ENCODE data around the gene MAP2K1. TPM values are rescaled to one million over a fixed set of nuclear protein-coding genes. Genes with fewer than 3 reads are reported as not detected.

MAP2K1 gene
- polyA plus RNA-seq, 6 donors from 2014 or later = 40.0 to 45.8 (median 42.5) TPM

DNA sequence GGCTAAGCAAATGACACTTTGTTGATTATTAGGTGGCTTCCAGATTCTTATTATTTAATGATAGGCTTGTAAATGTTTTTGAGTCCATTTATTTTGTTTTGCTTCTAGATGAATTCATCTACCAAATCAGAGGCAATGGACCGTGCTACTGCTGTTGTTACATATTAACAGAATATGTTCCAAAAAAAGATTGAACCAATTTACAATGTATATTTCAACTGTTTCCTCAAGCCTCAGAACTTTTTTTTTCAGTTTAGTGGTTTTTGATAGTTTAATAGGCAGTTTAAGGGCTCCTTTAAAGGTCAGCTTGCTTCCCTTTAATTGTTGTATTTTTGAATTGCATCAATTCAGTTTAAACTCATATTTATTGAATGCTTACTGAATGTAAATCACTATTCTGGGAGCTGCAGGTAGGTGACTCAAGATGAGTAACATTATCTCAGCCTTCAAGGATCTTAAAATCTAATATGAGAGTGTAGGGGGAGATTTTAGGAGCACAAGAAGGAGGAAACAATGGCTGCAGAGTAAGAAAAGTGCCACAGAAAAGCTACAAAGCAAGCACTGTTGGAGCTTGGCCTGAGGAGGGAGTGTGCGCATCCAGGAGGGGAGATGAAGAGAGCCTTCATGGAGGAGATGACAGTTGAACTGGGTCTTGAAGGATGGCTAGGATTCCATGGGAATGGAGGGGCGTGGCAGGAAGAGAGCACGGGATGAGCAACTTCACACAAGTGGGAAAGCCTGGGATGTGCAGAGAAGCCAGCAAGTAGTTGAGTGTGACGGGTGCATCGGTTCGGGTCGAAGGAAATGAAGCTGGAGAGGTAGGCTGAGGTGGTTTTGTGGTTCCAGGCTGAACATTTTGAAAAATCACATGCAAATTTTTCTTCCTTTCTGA, 14.7 kb downstream of the MAP2K1 start:
- no peaks in the 10 kb centered on the region for H3K27me3 Mint-ChIP-seq
- H3K4me1 Mint-ChIP-seq = peaks cover 46 to 66% (median 52%) of the 10 kb centered on the region in 3 donors
- peak in 1 of 2 donors; percentile 51 for ATAC-seq (ENCODE audit: low read depth in 2 of 2)
- DNase-seq = no peak
- no peaks in the 10 kb centered on the region for H3K9me3 Mint-ChIP-seq
- peak overlapping the region in 7 of 8 donors; percentile 45 to 92 (median 68) for H3K4me3 Mint-ChIP-seq
- peak overlapping the region in 4 of 6 donors; percentile 2 to 63 (median 32) for H3K27ac Mint-ChIP-seq
- H3K36me3 Mint-ChIP-seq = peaks cover 4 to 6% of the 10 kb centered on the region in 2 donors

DNA sequence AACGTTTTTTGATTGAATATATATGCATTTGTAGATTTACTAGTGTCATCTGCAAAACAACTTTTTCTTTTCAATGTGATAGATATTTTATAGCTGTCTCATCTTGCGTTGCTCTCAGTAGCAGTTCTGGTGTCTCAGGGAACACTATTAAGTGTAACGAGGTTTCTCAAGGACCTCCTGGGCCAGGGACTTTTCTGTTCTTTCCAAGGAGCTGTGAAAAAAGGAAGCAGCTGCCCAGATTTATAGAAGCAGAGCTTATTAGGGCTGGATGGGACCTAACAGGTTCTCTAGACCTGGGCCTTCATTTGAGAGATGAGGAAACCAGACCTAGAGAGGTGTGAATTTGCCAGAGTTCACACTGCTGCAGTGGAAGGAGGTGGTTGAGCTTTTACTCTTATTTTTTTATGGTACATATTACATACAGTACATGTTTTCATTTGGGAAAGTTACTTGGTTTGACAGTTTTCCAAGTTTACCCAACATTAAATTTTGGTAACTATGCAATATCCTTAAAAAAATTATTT, 16.1 kb downstream of the MAP2K1 start:
- Mint-ChIP-seq H3K4me3 (peak overlapping the region in 1 of 8 donors; percentile 35), H3K27me3 (no peaks in the 10 kb centered on the region), H3K4me1 (peaks cover 47 to 75% (median 61%) of the 10 kb centered on the region in 3 donors), H3K36me3 (peaks cover under 1 to 6% of the 10 kb centered on the region in 2 donors), H3K27ac (peak overlapping the region in 3 of 6 donors; percentile 19 to 43 (median 38)), H3K9me3 (no peaks in the 10 kb centered on the region)
- ATAC-seq (ENCODE audit: low read depth in 2 of 2) = no peak
- no peak for DNase-seq

DNA sequence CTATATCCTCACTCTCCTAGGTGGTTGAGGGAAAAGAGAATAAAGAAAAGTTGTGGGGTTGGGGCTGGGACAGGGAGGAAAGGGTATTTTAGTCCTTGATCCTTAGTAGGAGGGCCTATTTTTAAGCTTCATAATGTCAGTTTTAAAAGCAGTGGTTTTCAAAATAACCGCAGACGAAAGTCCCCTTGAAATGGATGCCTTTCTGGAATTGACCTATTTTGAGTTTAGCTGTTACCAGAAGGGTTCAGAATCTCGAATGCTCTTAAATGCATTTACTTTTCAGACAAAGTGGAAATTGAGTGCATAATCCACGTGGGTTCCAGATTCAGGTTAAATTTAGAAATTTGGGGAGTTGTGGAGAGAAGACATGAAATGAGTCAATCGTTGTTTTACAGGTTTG, 16.6 kb downstream of the MAP2K1 start:
- H3K4me3 Mint-ChIP-seq = no peak overlapping the region
- peaks cover under 1 to 4% of the 10 kb centered on the region in 2 donors for H3K36me3 Mint-ChIP-seq
- ATAC-seq (ENCODE audit: low read depth in 2 of 2) (no peak), DNase-seq (no peak)
- no peaks in the 10 kb centered on the region for H3K9me3 Mint-ChIP-seq
- peak overlapping the region in 1 of 6 donors; percentile 43 for H3K27ac Mint-ChIP-seq
- no peaks in the 10 kb centered on the region for H3K27me3 Mint-ChIP-seq
- peaks cover 47 to 75% (median 62%) of the 10 kb centered on the region in 3 donors for H3K4me1 Mint-ChIP-seq

DNA sequence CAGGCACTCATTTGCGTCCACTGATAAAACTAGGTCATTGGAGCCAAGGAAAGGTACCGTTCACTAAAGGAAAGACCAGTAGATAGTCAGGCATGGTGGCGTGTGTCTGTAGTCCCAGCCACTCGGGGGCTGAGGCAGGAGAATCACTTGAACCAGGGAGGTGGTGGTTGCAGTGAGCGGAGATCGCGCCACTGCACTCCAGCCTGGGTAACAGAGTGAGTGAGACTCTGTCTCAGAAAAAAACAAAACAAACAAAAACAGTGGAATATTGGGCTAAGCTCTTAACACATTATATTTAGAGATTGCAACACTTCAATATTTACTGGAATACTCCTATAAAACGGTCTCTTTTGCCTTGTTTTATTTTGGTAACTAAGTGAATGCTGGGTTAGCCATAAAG, 17.4 kb downstream of the MAP2K1 start:
- peak overlapping the region in 6 of 8 donors; percentile 1 to 77 (median 62) for H3K4me3 Mint-ChIP-seq
- H3K27me3 Mint-ChIP-seq = no peaks in the 10 kb centered on the region
- peak overlapping the region in 2 of 6 donors; percentile 10 to 46 for H3K27ac Mint-ChIP-seq
- H3K4me1 Mint-ChIP-seq = peaks cover 54 to 82% (median 68%) of the 10 kb centered on the region in 3 donors
- ATAC-seq (ENCODE audit: low read depth in 2 of 2) = no peak
- no peaks in the 10 kb centered on the region for H3K9me3 Mint-ChIP-seq
- DNase-seq = no peak
- peaks cover 0 to 4% of the 10 kb centered on the region in 2 donors for H3K36me3 Mint-ChIP-seq

DNA sequence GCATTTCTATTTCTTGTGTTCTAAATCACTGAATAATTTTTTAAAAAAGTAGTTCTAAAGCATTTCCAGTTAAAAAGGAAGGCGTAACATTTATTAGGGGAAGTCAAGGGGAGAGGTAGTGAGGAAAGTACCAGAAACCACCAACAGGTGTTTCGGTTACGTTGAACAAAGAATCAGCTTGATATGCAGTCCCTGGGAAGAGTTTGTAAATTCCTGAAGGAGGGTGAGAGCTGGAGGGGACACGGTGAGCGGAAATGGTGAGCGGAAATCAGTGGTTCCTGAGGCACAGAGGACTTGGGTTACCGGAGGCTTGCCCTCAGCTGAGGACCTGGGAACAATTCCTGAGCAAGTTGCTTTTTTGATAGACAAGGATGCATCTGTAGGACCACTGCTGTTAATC, 17.8 kb downstream of the MAP2K1 start:
- Mint-ChIP-seq H3K9me3 (no peaks in the 10 kb centered on the region), H3K27ac (peak overlapping the region in 4 of 6 donors; percentile 5 to 49 (median 28)), H3K4me1 (peaks cover 59 to 86% (median 72%) of the 10 kb centered on the region in 3 donors), H3K27me3 (no peaks in the 10 kb centered on the region), H3K36me3 (peaks cover 0 to 4% of the 10 kb centered on the region in 2 donors), H3K4me3 (peak overlapping the region; percentile 1 to 77 (median 60))
- ATAC-seq (ENCODE audit: low read depth in 2 of 2) (peak; percentile 44 to 53), DNase-seq (no peak)

DNA sequence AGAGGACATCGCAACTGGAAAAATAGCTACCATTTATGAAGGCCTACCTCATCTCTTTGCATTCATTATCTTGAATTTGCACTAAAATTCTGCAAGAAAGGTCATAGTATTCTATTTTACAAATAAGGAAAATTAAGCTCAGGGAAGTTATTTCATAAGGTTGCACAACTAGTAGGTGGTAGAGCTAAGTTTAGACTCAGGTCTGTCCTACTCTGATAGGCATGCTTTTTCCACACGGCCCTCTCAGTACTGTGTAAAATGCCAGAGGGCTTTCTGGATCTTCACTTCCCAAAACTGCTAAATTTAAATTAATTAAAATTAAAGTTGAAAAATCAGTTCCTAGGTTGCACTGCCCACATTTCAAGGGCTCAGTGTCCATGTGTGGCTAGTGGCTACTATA, 18.3 kb downstream of the MAP2K1 start:
- ATAC-seq (ENCODE audit: low read depth in 2 of 2) = no peak
- Mint-ChIP-seq H3K4me1 (peaks cover 63 to 90% (median 76%) of the 10 kb centered on the region in 3 donors), H3K4me3 (peak overlapping the region in 5 of 8 donors; percentile 45 to 77 (median 61)), H3K27ac (peak overlapping the region in 1 of 6 donors; percentile 46), H3K9me3 (no peaks in the 10 kb centered on the region), H3K27me3 (no peaks in the 10 kb centered on the region), H3K36me3 (peaks cover 0 to 6% of the 10 kb centered on the region in 2 donors)
- no peak for DNase-seq

DNA sequence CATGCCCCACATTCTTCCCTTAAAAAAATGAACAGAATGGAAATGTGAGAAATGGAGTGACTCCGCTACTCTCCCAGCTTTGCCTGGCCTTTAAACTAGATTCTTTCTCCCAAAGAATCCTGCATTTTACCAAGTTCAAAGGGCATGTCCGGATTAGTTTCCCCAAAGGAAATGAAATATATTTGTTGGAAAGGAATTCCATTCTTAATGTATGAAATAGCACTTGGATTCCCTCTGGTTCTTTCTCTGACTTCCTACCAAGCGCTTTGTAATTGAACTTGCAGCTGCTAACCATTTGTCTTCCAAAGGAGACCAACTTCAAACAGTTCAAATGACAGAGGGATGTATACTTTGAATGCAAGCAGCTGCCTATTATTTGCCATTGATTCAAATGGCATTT, 18.9 kb downstream of the MAP2K1 start:
- H3K9me3 Mint-ChIP-seq = no peaks in the 10 kb centered on the region
- no peak overlapping the region for H3K27ac Mint-ChIP-seq
- no peak for ATAC-seq (ENCODE audit: low read depth in 2 of 2)

DNA sequence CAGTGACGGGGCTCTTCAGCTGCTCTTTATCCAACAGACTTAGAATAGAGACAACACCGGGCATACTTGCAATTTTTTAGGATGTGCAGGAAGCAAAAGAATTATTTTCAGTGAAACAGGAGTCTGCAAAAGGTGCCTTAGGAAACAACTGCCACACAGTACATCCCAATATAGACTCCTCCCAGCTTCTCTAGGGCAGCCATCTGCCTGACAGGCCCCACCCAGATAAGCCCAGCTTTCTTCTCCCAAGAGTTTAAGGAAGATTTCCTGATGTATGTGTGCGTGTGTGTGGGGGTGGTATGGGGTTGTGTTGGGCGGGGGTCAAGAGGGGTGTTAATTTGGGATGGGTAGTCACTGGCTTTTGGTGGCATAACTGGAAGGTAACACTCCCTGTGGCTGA, 21.5 kb downstream of the MAP2K1 start:
- peak overlapping the region in 2 of 6 donors; percentile 4 to 12 for H3K27ac Mint-ChIP-seq
- peaks cover 0 to 8% of the 10 kb centered on the region in 2 donors for H3K36me3 Mint-ChIP-seq
- ATAC-seq (ENCODE audit: low read depth in 2 of 2) (no peak), DNase-seq (no peak)
- H3K27me3 Mint-ChIP-seq = no peaks in the 10 kb centered on the region
- H3K4me1 Mint-ChIP-seq = peaks cover 61 to 76% (median 67%) of the 10 kb centered on the region in 3 donors
- no peak overlapping the region for H3K4me3 Mint-ChIP-seq
- H3K9me3 Mint-ChIP-seq = no peaks in the 10 kb centered on the region

More for the DNA sequence above, 18.9 kb downstream of the MAP2K1 start:
- Mint-ChIP-seq H3K4me3 (no peak overlapping the region), H3K4me1 (peaks cover 63 to 89% (median 76%) of the 10 kb centered on the region in 3 donors), H3K27me3 (no peaks in the 10 kb centered on the region), H3K36me3 (peaks cover 0 to 8% of the 10 kb centered on the region in 2 donors)
- DNase-seq = no peak

DNA sequence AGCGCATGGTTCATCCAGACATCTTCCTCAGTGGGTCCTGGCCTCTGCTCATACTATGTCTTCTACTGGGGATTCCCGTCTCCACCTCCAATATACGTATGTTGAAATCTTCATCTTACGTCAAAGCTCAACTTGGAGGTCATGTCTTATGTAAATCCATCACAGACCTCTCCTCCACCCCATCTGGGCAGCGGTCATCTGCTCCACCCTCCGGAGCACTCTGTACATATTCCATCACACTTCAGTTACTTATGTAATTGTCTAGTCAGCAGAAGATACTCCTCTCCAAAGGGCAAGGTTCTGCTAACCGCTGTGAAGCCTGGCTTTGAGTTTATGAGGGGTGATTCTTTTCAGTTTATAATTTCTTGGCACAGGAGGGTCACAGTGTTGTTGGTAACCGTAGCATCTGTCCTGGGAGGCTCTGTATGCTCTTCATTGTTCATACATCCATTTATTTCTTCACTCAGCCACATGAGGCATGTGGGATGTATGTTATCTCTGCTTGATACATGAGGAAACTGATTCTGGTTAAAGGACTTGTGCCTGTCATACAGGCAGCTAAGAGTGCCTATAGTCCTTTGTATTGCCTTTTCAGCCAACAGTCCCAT, 22.1 kb downstream of the MAP2K1 start:
- Mint-ChIP-seq H3K27ac (peak overlapping the region in 3 of 6 donors; percentile 72 to 88 (median 87)), H3K4me1 (peaks cover 64 to 71% (median 67%) of the 10 kb centered on the region in 3 donors), H3K36me3 (peaks cover 4 to 8% of the 10 kb centered on the region in 2 donors), H3K27me3 (no peaks in the 10 kb centered on the region), H3K9me3 (peaks cover 0 to 5% (median under 1%) of the 10 kb centered on the region in 7 donors), H3K4me3 (no peak overlapping the region)
- ATAC-seq (ENCODE audit: low read depth in 2 of 2) = no peak
- DNase-seq = no peak

DNA sequence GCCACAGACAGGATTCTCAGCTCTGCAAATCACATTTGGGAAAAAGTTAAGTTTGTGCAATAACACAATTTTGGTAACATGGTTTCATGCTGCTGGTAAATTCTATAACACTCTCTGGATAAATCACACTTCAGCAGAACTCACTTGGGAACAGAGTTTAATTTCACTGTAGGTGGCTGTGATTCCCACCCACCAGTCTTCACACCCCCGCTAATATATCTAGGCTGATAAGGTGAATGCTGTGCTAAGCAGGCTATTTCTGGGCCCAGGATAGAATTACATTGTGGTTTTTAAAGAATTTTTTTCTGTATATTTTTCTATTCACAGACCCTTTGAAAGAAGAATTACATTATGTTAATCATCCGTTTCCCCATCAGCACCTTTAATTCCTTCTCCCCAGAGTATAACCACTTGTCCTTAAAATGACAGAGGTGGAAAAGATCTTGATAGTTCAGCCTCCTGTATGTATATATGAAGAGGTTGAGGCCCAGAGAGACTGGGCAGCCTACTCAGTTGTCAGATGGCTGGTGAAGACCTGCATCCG, 22.9 kb downstream of the MAP2K1 start:
- Mint-ChIP-seq H3K9me3 (peaks cover 2 to 14% (median 6%) of the 10 kb centered on the region in 7 donors), H3K36me3 (peaks cover 8 to 10% of the 10 kb centered on the region in 2 donors), H3K4me3 (peak overlapping the region in 1 of 8 donors; percentile 4), H3K27ac (peak overlapping the region in 2 of 6 donors; percentile 8 to 27), H3K4me1 (peaks cover 61 to 65% (median 63%) of the 10 kb centered on the region in 3 donors), H3K27me3 (no peaks in the 10 kb centered on the region)
- ATAC-seq (ENCODE audit: low read depth in 2 of 2) = no peak
- no peak for DNase-seq

DNA sequence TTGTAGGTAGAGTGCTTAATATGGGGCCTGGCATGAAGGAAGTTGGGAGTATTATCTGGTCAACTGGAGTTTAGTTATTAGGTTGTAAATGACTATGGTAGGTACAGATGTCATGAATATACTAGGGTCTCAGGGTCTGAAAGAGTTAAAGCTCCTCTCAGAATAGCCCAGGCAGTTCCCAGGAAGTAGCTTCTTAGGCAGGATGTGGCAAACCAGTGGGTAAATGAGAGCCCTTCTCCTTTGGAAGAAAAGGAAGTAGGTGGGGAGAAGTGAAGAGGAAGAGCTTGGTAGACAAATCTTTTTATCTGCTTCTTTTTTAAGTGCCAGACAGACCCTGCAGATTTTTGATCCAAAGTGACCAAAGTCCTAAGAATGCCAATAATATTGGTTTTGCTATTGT, 24.5 kb downstream of the MAP2K1 start:
- peak overlapping the region in 5 of 8 donors; percentile 4 to 79 (median 34) for H3K4me3 Mint-ChIP-seq
- peaks cover 10 to 16% of the 10 kb centered on the region in 2 donors for H3K36me3 Mint-ChIP-seq
- ATAC-seq (ENCODE audit: low read depth in 2 of 2) = no peak
- H3K4me1 Mint-ChIP-seq = peaks cover 67 to 70% (median 68%) of the 10 kb centered on the region in 3 donors
- H3K27ac Mint-ChIP-seq = peak overlapping the region in 5 of 6 donors; percentile 5 to 62 (median 55)
- H3K27me3 Mint-ChIP-seq = no peaks in the 10 kb centered on the region
- H3K9me3 Mint-ChIP-seq = peaks cover 2 to 17% (median 9%) of the 10 kb centered on the region in 7 donors
- DNase-seq = no peak

DNA sequence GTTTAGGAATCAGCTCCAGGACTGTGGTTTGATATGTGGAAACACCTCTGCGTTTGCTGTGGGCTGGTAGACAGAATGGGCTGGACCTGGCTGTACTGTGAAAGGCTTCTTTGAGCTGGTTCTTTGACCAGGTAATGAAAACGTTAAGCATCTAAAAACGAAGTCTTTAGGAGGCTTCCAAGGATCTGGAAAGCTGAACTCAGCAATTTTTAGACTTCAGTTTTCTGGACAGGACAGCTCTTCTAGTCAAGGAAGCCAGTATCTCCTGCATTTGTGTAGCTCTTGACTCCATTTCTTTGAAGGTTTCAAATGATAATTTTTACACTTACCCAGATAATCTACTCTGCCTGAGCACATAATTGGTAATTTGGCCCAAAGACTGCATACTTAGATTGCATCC, 25.5 kb downstream of the MAP2K1 start:
- no peak overlapping the region for H3K27ac Mint-ChIP-seq
- H3K36me3 Mint-ChIP-seq = peaks cover 10 to 16% of the 10 kb centered on the region in 2 donors
- no peak overlapping the region for H3K4me3 Mint-ChIP-seq

DNA sequence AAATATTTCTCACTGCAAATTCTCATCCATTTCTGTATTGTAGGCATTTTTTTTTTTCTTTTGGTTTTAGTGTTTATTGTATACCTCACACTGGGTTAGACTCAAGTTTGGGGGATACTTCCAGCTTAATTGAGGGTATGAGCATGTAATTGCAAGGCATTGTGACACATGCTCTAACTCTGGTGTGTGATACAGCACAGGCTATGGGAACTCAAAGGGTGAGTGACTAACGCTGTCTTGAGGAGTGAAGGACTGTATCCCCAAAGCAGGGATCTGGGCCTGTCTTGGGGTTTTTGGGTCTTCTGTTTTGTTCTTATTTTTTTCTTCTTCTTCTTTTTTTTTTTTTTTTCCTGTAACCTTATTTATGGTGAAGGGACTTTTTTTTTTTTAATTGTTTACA, 26.9 kb downstream of the MAP2K1 start:
- Mint-ChIP-seq H3K4me1 (peaks cover 64 to 67% (median 67%) of the 10 kb centered on the region in 3 donors), H3K4me3 (no peak overlapping the region), H3K9me3 (peaks cover 2 to 17% (median 9%) of the 10 kb centered on the region in 7 donors), H3K27ac (no peak overlapping the region), H3K27me3 (no peaks in the 10 kb centered on the region), H3K36me3 (peaks cover 10 to 12% of the 10 kb centered on the region in 2 donors)
- no peak for DNase-seq
- no peak for ATAC-seq (ENCODE audit: low read depth in 2 of 2)

More for the DNA sequence above, 25.5 kb downstream of the MAP2K1 start:
- DNase-seq (no peak), ATAC-seq (ENCODE audit: low read depth in 2 of 2) (no peak)
- Mint-ChIP-seq H3K9me3 (peaks cover 2 to 17% (median 9%) of the 10 kb centered on the region in 7 donors), H3K27me3 (no peaks in the 10 kb centered on the region), H3K4me1 (peaks cover 71 to 72% (median 71%) of the 10 kb centered on the region in 3 donors)

Measured in naive B cell (primary cell).